ENCODE results near the gene NUDT4. TPM values are rescaled to one million over a fixed set of nuclear protein-coding genes. Genes with fewer than 3 reads are reported as not detected.
A peak's percentile ranks its signal among the peaks of the same experiment; 100 is the strongest.

Gene NUDT4
- total and polyA plus RNA-seq, 3 experiments from 2014 or later: 37.1 to 86.9 (median 83.6) TPM

- Mint-ChIP-seq H3K36me3 (peaks cover 0 to 1% (median 0%) of the 10 kb centered on the region in 3 donors), H3K4me1 (no peaks in the 10 kb centered on the region), H3K4me3 (no peak overlapping the region), H3K27me3 (peaks cover 6 to 7% of the 10 kb centered on the region in 2 donors), H3K9me3 (no peaks in the 10 kb centered on the region), H3K27ac (no peak overlapping the region)
- ChIA-PET POLR2A (no interaction called here), CTCF (no interaction called here)
- H3K27ac ChIP-seq (ENCODE audit: low read depth, low read length): no peak overlapping the region
- H3K9me3 ChIP-seq (ENCODE audit: low read length): no peaks in the 10 kb centered on the region
- H3K4me1 ChIP-seq (ENCODE audit: insufficient read depth, low read length): no peaks in the 10 kb centered on the region
- H3K4me3 ChIP-seq (ENCODE audit: low read length): no peak overlapping the region
- DNase-seq: no peak
- H3K27me3 ChIP-seq (ENCODE audit: insufficient read depth, low read length, poor library complexity, severe bottlenecking): no peaks in the 10 kb centered on the region
- H3K36me3 ChIP-seq (ENCODE audit: insufficient read depth, low read length): no peaks in the 10 kb centered on the region
Observed at GRCh38 chr12:93347054-93347785, 30.5 kb upstream of the NUDT4 start.

GRCh38 chr12:93348575-93349435 is 28.9 kb upstream of the NUDT4 start:
- H3K9me3 ChIP-seq (ENCODE audit: low read length): no peaks in the 10 kb centered on the region
- no peak overlapping the region for H3K27ac ChIP-seq (ENCODE audit: low read depth, low read length)
- H3K36me3 ChIP-seq (ENCODE audit: insufficient read depth, low read length): no peaks in the 10 kb centered on the region
- Mint-ChIP-seq H3K4me1 (no peaks in the 10 kb centered on the region), H3K9me3 (no peaks in the 10 kb centered on the region), H3K27me3 (peaks cover 7 to 9% of the 10 kb centered on the region in 2 donors), H3K4me3 (no peak overlapping the region), H3K27ac (no peak overlapping the region), H3K36me3 (peaks cover 0 to 1% (median 0%) of the 10 kb centered on the region in 3 donors)
- CTCF ChIA-PET: no interaction called here
- H3K4me1 ChIP-seq (ENCODE audit: insufficient read depth, low read length): no peaks in the 10 kb centered on the region
- no peak overlapping the region for H3K4me3 ChIP-seq (ENCODE audit: low read length)
- H3K27me3 ChIP-seq (ENCODE audit: insufficient read depth, low read length, poor library complexity, severe bottlenecking): no peaks in the 10 kb centered on the region
- no peak for DNase-seq
- POLR2A ChIA-PET: no interaction called here

- Mint-ChIP-seq H3K36me3 (peaks cover 0 to under 1% (median 0%) of the 10 kb centered on the region in 3 donors), H3K27ac (no peak overlapping the region), H3K27me3 (peaks cover 0 to 5% of the 10 kb centered on the region in 2 donors), H3K4me1 (no peaks in the 10 kb centered on the region), H3K9me3 (no peaks in the 10 kb centered on the region), H3K4me3 (no peak overlapping the region)
- Histone ChIP-seq H3K27ac (ENCODE audit: low read depth, low read length) (no peak overlapping the region), H3K9me3 (ENCODE audit: low read length) (no peaks in the 10 kb centered on the region), H3K27me3 (ENCODE audit: insufficient read depth, low read length, poor library complexity, severe bottlenecking) (no peaks in the 10 kb centered on the region), H3K4me3 (ENCODE audit: low read length) (no peak overlapping the region), H3K4me1 (ENCODE audit: insufficient read depth, low read length) (no peaks in the 10 kb centered on the region), H3K36me3 (ENCODE audit: insufficient read depth, low read length) (no peaks in the 10 kb centered on the region)
- CTCF ChIA-PET: no interaction called here
- no peak for DNase-seq
- POLR2A ChIA-PET: no interaction called here
Observed at GRCh38 chr12:93351726-93352125, 26.0 kb upstream of the NUDT4 start.

- no peaks in the 10 kb centered on the region for H3K9me3 ChIP-seq (ENCODE audit: low read length)
- no peak overlapping the region for H3K4me3 ChIP-seq (ENCODE audit: low read length)
- DNase-seq: no peak
- no peaks in the 10 kb centered on the region for H3K27me3 ChIP-seq (ENCODE audit: insufficient read depth, low read length, poor library complexity, severe bottlenecking)
- Mint-ChIP-seq H3K9me3 (no peaks in the 10 kb centered on the region), H3K27me3 (peaks cover 0 to 5% of the 10 kb centered on the region in 2 donors), H3K4me1 (no peaks in the 10 kb centered on the region), H3K36me3 (no peaks in the 10 kb centered on the region), H3K4me3 (no peak overlapping the region), H3K27ac (peak overlapping the region in 1 of 8 donors; percentile 4)
- ChIA-PET CTCF (no interaction called here), POLR2A (no interaction called here)
- no peaks in the 10 kb centered on the region for H3K4me1 ChIP-seq (ENCODE audit: insufficient read depth, low read length)
- H3K27ac ChIP-seq (ENCODE audit: low read depth, low read length): no peak overlapping the region
- no peaks in the 10 kb centered on the region for H3K36me3 ChIP-seq (ENCODE audit: insufficient read depth, low read length)
Observed at GRCh38 chr12:93352321-93352720, 25.4 kb upstream of the NUDT4 start.

- H3K4me1 Mint-ChIP-seq: no peaks in the 10 kb centered on the region
- no peak overlapping the region for H3K4me3 Mint-ChIP-seq
- Histone ChIP-seq H3K9me3 (ENCODE audit: low read length) (no peaks in the 10 kb centered on the region), H3K36me3 (ENCODE audit: insufficient read depth, low read length) (no peaks in the 10 kb centered on the region), H3K4me1 (ENCODE audit: insufficient read depth, low read length) (no peaks in the 10 kb centered on the region), H3K27me3 (ENCODE audit: insufficient read depth, low read length, poor library complexity, severe bottlenecking) (no peaks in the 10 kb centered on the region), H3K27ac (ENCODE audit: low read depth, low read length) (no peak overlapping the region), H3K4me3 (ENCODE audit: low read length) (no peak overlapping the region)
- DNase-seq: no peak
- peaks cover 0 to 1% (median 0%) of the 10 kb centered on the region in 3 donors for H3K36me3 Mint-ChIP-seq
- H3K9me3 Mint-ChIP-seq: no peaks in the 10 kb centered on the region
- no peak overlapping the region for H3K27ac Mint-ChIP-seq
- H3K27me3 Mint-ChIP-seq: peaks cover 0 to 5% of the 10 kb centered on the region in 2 donors
- POLR2A ChIA-PET: no interaction called here
- CTCF ChIA-PET: no interaction called here
Observed at GRCh38 chr12:93356214-93356613, 21.5 kb upstream of the NUDT4 start.

- DNase-seq: no peak
Observed at GRCh38 chr12:93358058-93358457, 19.7 kb upstream of the NUDT4 start.

GRCh38 chr12:93358821-93359220 is 18.9 kb upstream of the NUDT4 start:
- peak overlapping the region in 1 of 8 donors; percentile 43 for H3K27ac Mint-ChIP-seq
- CTCF ChIA-PET: no interaction called here
- Histone ChIP-seq H3K27me3 (ENCODE audit: insufficient read depth, low read length, poor library complexity, severe bottlenecking) (no peaks in the 10 kb centered on the region), H3K9me3 (ENCODE audit: low read length) (no peaks in the 10 kb centered on the region), H3K36me3 (ENCODE audit: insufficient read depth, low read length) (no peaks in the 10 kb centered on the region), H3K4me3 (ENCODE audit: low read length) (no peak overlapping the region), H3K4me1 (ENCODE audit: insufficient read depth, low read length) (peaks cover 2% of the 10 kb centered on the region), H3K27ac (ENCODE audit: low read depth, low read length) (no peak overlapping the region)
- H3K27me3 Mint-ChIP-seq: no peaks in the 10 kb centered on the region
- H3K36me3 Mint-ChIP-seq: peaks cover 0 to 1% (median 0%) of the 10 kb centered on the region in 3 donors
- no peaks in the 10 kb centered on the region for H3K9me3 Mint-ChIP-seq
- POLR2A ChIA-PET: interaction anchor here (0.7 kb wide), 1 partner anchor 53 kb away, joined by 3 read pairs; no protein-coding TSS in a partner anchor
- no peak for DNase-seq
- H3K4me3 Mint-ChIP-seq: no peak overlapping the region
- peaks cover 4 to 12% (median 8%) of the 10 kb centered on the region in 3 donors for H3K4me1 Mint-ChIP-seq

More at GRCh38 chr12:93358058-93358457, 19.7 kb upstream of the NUDT4 start:
- Histone ChIP-seq H3K4me3 (ENCODE audit: low read length) (no peak overlapping the region), H3K36me3 (ENCODE audit: insufficient read depth, low read length) (no peaks in the 10 kb centered on the region), H3K9me3 (ENCODE audit: low read length) (no peaks in the 10 kb centered on the region), H3K27ac (ENCODE audit: low read depth, low read length) (no peak overlapping the region), H3K4me1 (ENCODE audit: insufficient read depth, low read length) (no peaks in the 10 kb centered on the region), H3K27me3 (ENCODE audit: insufficient read depth, low read length, poor library complexity, severe bottlenecking) (no peaks in the 10 kb centered on the region)
- Mint-ChIP-seq H3K36me3 (peaks cover 0 to 1% (median 0%) of the 10 kb centered on the region in 3 donors), H3K27me3 (no peaks in the 10 kb centered on the region), H3K27ac (no peak overlapping the region), H3K4me1 (peaks cover under 1 to 5% (median under 1%) of the 10 kb centered on the region in 3 donors), H3K4me3 (no peak overlapping the region), H3K9me3 (no peaks in the 10 kb centered on the region)
- ChIA-PET POLR2A (no interaction called here), CTCF (no interaction called here)

GRCh38 chr12:93360688-93361087 is 17.0 kb upstream of the NUDT4 start:
- Histone ChIP-seq H3K27ac (ENCODE audit: low read depth, low read length) (no peak overlapping the region), H3K9me3 (ENCODE audit: low read length) (no peaks in the 10 kb centered on the region), H3K27me3 (ENCODE audit: insufficient read depth, low read length, poor library complexity, severe bottlenecking) (no peaks in the 10 kb centered on the region), H3K4me1 (ENCODE audit: insufficient read depth, low read length) (peaks cover 10% of the 10 kb centered on the region), H3K36me3 (ENCODE audit: insufficient read depth, low read length) (no peaks in the 10 kb centered on the region), H3K4me3 (ENCODE audit: low read length) (no peak overlapping the region)
- H3K4me1 Mint-ChIP-seq: peaks cover 10 to 23% (median 17%) of the 10 kb centered on the region in 3 donors
- H3K27me3 Mint-ChIP-seq: no peaks in the 10 kb centered on the region
- no peak overlapping the region for H3K4me3 Mint-ChIP-seq
- DNase-seq: no peak
- no peaks in the 10 kb centered on the region for H3K9me3 Mint-ChIP-seq
- ChIA-PET CTCF (no interaction called here), POLR2A (no interaction called here)
- no peak overlapping the region for H3K27ac Mint-ChIP-seq
- peaks cover 0 to 1% (median 0%) of the 10 kb centered on the region in 3 donors for H3K36me3 Mint-ChIP-seq

Data from CD8-positive, alpha-beta memory T cell (primary cell).